ENCODE data around the gene AK8. TPM values are rescaled to one million over a fixed set of nuclear protein-coding genes. Genes with fewer than 3 reads are reported as not detected.

The AK8 gene
- total and polyA plus RNA-seq, 4 donors, result 2.3 to 5.3 (median 3.9) TPM

- Histone ChIP-seq H3K4me3 (ENCODE audit: low read depth, low read length) (no peak overlapping the region), H3K27ac (ENCODE audit: low read depth, low read length) (no peak overlapping the region), H3K36me3 (ENCODE audit: control insufficient read depth, insufficient read depth, low read length) (peaks cover 16% of the 10 kb centered on the region), H3K4me1 (ENCODE audit: control insufficient read depth, insufficient read depth, low read length) (peaks cover 18% of the 10 kb centered on the region), H3K9me3 (ENCODE audit: control insufficient read depth, insufficient read depth, low read length) (no peaks in the 10 kb centered on the region), H3K27me3 (ENCODE audit: control insufficient read depth, insufficient read depth, low read length) (no peaks in the 10 kb centered on the region)
- WGBS (ENCODE audit: insufficient coverage), result 81% methylated on average over 16 of the region's 18 CpGs
- no peak for DNase-seq (ENCODE audit: low read depth in 4 of 6, low spot score in 6 of 6)
Observed at GRCh38 chr9:132823370-132824145, 54.5 kb downstream of the AK8 start.

DNA sequence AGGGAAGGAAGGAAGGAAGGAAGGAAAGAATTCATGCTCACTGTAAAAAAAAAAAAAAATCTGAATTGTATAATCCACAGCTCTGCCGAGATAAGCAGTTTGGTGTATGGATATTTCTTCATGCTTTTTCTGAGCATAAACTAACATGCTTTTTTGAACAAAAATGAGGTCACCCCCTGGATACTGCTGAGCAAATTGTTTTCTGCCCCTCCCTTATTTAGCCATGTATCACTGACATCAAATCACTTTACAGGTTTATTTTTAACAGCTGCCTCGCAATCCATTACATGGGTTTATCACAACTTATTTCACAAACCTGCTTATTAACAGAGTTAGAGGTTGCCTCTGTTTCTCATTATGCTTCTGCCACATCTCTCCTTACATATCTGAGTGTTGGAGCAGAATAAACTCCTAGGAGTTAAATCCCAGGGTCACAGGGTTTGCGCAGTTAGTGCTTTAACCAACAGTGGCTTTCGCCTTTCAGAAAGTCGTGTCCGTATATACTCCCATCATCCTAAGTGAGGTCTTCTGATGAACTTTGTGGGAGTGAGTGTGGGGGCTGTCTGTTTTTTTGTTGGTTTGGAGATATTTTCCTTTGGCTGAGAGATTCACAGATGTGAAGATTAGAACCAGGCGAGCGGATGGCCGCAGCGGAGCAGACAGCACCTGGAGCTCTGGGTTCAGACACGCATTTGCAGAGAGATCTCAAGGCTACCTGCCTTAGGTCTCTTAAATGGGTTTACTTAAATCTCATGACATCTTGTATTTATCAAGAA is 57.7 kb downstream of the AK8 start:
- DNase-seq (ENCODE audit: low read depth in 4 of 6, low spot score in 6 of 6), result no peak
- H3K36me3 ChIP-seq (ENCODE audit: control insufficient read depth, insufficient read depth, low read length), result peaks cover 5% of the 10 kb centered on the region
- peaks cover 10% of the 10 kb centered on the region for H3K4me1 ChIP-seq (ENCODE audit: control insufficient read depth, insufficient read depth, low read length)
- H3K27ac ChIP-seq (ENCODE audit: low read depth, low read length), result no peak overlapping the region
- no peaks in the 10 kb centered on the region for H3K27me3 ChIP-seq (ENCODE audit: control insufficient read depth, insufficient read depth, low read length)
- peaks cover 2% of the 10 kb centered on the region for H3K9me3 ChIP-seq (ENCODE audit: control insufficient read depth, insufficient read depth, low read length)
- H3K4me3 ChIP-seq (ENCODE audit: low read depth, low read length), result no peak overlapping the region
- WGBS (ENCODE audit: insufficient coverage), result no CpG with 5 or more reads among the region's 11 CpGs

DNA sequence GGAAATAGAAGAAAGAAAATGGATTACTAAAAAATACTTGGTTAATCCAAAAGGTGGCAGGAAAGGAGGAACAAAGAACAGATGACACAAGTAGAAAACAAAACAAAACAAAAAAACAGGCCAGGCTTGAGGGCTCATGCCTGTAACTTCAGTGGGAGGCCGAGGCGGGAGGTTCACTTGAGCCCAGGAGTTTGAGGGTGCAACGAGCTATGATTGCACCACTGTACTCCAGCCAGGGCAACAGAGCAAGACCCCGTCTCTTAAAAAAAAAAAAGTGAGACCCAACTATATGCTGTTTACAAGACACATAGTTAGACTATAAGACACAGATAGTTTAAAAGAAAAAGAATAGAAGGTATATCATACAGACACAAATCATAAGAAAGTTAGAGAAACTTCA is 59.5 kb downstream of the AK8 start:
- WGBS (ENCODE audit: insufficient coverage), result 87% methylated on average over 3 of the region's 4 CpGs
- H3K27ac ChIP-seq (ENCODE audit: low read depth, low read length), result no peak overlapping the region
- no peaks in the 10 kb centered on the region for H3K27me3 ChIP-seq (ENCODE audit: control insufficient read depth, insufficient read depth, low read length)
- DNase-seq (ENCODE audit: low read depth in 4 of 6, low spot score in 6 of 6), result no peak
- H3K9me3 ChIP-seq (ENCODE audit: control insufficient read depth, insufficient read depth, low read length), result peaks cover 2% of the 10 kb centered on the region
- peaks cover 2% of the 10 kb centered on the region for H3K4me1 ChIP-seq (ENCODE audit: control insufficient read depth, insufficient read depth, low read length)
- H3K36me3 ChIP-seq (ENCODE audit: control insufficient read depth, insufficient read depth, low read length), result peaks cover 2% of the 10 kb centered on the region
- no peak overlapping the region for H3K4me3 ChIP-seq (ENCODE audit: low read depth, low read length)

- no peak overlapping the region for H3K27ac ChIP-seq (ENCODE audit: low read depth, low read length)
- DNase-seq (ENCODE audit: low read depth in 4 of 6, low spot score in 6 of 6), result no peak
- no peaks in the 10 kb centered on the region for H3K4me1 ChIP-seq (ENCODE audit: control insufficient read depth, insufficient read depth, low read length)
- no peak overlapping the region for H3K4me3 ChIP-seq (ENCODE audit: low read depth, low read length)
- WGBS (ENCODE audit: insufficient coverage), result 66% methylated on average over 13 of the region's 14 CpGs
- peaks cover 2% of the 10 kb centered on the region for H3K9me3 ChIP-seq (ENCODE audit: control insufficient read depth, insufficient read depth, low read length)
- no peaks in the 10 kb centered on the region for H3K27me3 ChIP-seq (ENCODE audit: control insufficient read depth, insufficient read depth, low read length)
- H3K36me3 ChIP-seq (ENCODE audit: control insufficient read depth, insufficient read depth, low read length), result peaks cover 6% of the 10 kb centered on the region
Observed at GRCh38 chr9:132814937-132815336, 63.1 kb downstream of the AK8 start.

DNA sequence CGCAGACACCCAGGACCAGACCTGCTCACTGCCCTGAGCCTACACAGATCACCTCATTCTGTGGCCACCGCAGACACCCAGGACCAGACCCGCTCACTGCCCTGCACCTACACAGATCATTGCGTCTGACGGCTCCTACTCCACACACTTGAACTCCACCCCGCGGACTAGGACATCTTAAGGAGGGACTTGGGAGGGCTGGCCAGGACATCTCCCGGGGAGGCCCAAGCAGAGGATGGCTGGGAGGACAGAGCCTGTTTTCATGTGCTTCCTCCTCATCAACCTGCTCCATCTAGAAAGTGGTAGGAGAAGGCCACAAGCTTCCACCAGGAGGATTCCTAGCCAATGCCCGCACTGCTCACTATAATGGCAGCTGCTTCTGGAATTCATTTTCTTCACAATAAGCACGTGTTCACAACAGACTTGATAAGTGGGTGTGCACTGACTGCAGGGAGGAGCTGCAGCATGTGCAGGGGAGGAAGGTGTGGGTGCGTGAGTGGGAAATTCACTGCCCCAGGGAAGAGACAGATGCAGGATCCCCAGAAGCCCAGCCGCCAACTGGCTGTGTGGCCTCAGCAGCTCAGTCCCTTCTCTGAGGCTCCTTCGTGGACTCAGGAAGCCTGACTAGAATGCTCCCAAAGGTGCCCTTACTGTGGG is 64.8 kb downstream of the AK8 start:
- Histone ChIP-seq H3K4me3 (ENCODE audit: low read depth, low read length) (no peak overlapping the region), H3K27ac (ENCODE audit: low read depth, low read length) (no peak overlapping the region), H3K36me3 (ENCODE audit: control insufficient read depth, insufficient read depth, low read length) (peaks cover 6% of the 10 kb centered on the region), H3K4me1 (ENCODE audit: control insufficient read depth, insufficient read depth, low read length) (peaks cover 8% of the 10 kb centered on the region), H3K27me3 (ENCODE audit: control insufficient read depth, insufficient read depth, low read length) (no peaks in the 10 kb centered on the region), H3K9me3 (ENCODE audit: control insufficient read depth, insufficient read depth, low read length) (peaks cover 2% of the 10 kb centered on the region)
- DNase-seq (ENCODE audit: low read depth in 4 of 6, low spot score in 6 of 6), result no peak
- WGBS (ENCODE audit: insufficient coverage), result 89% methylated on average over 3 of the region's 13 CpGs

- Histone ChIP-seq H3K4me1 (ENCODE audit: control insufficient read depth, insufficient read depth, low read length) (peaks cover 8% of the 10 kb centered on the region), H3K27me3 (ENCODE audit: control insufficient read depth, insufficient read depth, low read length) (no peaks in the 10 kb centered on the region), H3K27ac (ENCODE audit: low read depth, low read length) (no peak overlapping the region), H3K4me3 (ENCODE audit: low read depth, low read length) (no peak overlapping the region), H3K9me3 (ENCODE audit: control insufficient read depth, insufficient read depth, low read length) (peaks cover under 1% of the 10 kb centered on the region), H3K36me3 (ENCODE audit: control insufficient read depth, insufficient read depth, low read length) (peaks cover 6% of the 10 kb centered on the region)
- no peak for DNase-seq (ENCODE audit: low read depth in 4 of 6, low spot score in 6 of 6)
- 100% methylated on average over 4 of the region's 6 CpGs for WGBS (ENCODE audit: insufficient coverage)
Observed at GRCh38 chr9:132811985-132812384, 66.1 kb downstream of the AK8 start.

GRCh38 chr9:132810314-132810713 is 67.8 kb downstream of the AK8 start:
- no CpG with 5 or more reads among the region's 11 CpGs for WGBS (ENCODE audit: insufficient coverage)

DNA sequence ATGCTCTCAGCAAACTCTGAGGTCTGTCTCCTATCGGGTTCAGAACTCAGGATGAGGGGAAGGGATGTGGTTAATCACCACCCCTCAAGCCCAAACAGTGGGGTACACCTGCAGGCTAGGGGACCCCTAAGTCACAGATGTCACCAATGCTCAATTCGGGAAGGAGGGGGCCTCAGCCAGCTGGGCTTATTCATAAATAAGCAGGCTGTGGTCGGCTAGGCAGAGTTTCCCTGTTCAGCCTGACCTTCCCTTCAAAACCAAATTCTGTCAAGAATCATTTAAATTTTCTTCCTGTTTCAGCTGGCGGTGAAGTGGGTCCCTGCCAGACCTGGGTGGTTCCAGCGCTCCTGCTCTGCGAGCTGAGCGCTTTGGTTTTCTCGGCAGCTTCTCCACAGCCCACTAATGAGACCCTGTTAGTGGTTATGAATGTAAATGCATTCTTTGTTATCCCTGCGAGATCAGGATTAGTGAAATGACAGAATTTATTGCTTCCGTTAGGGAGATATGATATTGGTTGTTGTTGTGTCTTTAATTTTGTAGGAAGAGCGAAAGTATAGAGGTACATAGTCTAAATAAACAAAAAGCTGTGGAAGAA is 68.3 kb downstream of the AK8 start:
- no peak overlapping the region for H3K4me3 ChIP-seq (ENCODE audit: low read depth, low read length)
- DNase-seq (ENCODE audit: low read depth in 4 of 6, low spot score in 6 of 6), result peak in 1 of 6 donors; percentile 74
- no peaks in the 10 kb centered on the region for H3K27me3 ChIP-seq (ENCODE audit: control insufficient read depth, insufficient read depth, low read length)
- 60% methylated on average over 6 of the region's 11 CpGs for WGBS (ENCODE audit: insufficient coverage)
- H3K4me1 ChIP-seq (ENCODE audit: control insufficient read depth, insufficient read depth, low read length), result peaks cover 13% of the 10 kb centered on the region
- no peak overlapping the region for H3K27ac ChIP-seq (ENCODE audit: low read depth, low read length)
- no peaks in the 10 kb centered on the region for H3K9me3 ChIP-seq (ENCODE audit: control insufficient read depth, insufficient read depth, low read length)
- peaks cover 5% of the 10 kb centered on the region for H3K36me3 ChIP-seq (ENCODE audit: control insufficient read depth, insufficient read depth, low read length)

More at GRCh38 chr9:132810314-132810713, 67.8 kb downstream of the AK8 start:
- no peak for DNase-seq (ENCODE audit: low read depth in 4 of 6, low spot score in 6 of 6)
- H3K27ac ChIP-seq (ENCODE audit: low read depth, low read length), result no peak overlapping the region
- H3K36me3 ChIP-seq (ENCODE audit: control insufficient read depth, insufficient read depth, low read length), result peaks cover 6% of the 10 kb centered on the region
- no peaks in the 10 kb centered on the region for H3K27me3 ChIP-seq (ENCODE audit: control insufficient read depth, insufficient read depth, low read length)
- H3K4me1 ChIP-seq (ENCODE audit: control insufficient read depth, insufficient read depth, low read length), result peaks cover 8% of the 10 kb centered on the region
- H3K9me3 ChIP-seq (ENCODE audit: control insufficient read depth, insufficient read depth, low read length), result no peaks in the 10 kb centered on the region
- no peak overlapping the region for H3K4me3 ChIP-seq (ENCODE audit: low read depth, low read length)

GRCh38 chr9:132808645-132809044 is 69.4 kb downstream of the AK8 start:
- no peaks in the 10 kb centered on the region for H3K9me3 ChIP-seq (ENCODE audit: control insufficient read depth, insufficient read depth, low read length)
- WGBS (ENCODE audit: insufficient coverage), result 95% methylated on average over 5 of the region's 6 CpGs
- no peak for DNase-seq (ENCODE audit: low read depth in 4 of 6, low spot score in 6 of 6)
- no peak overlapping the region for H3K27ac ChIP-seq (ENCODE audit: low read depth, low read length)
- H3K27me3 ChIP-seq (ENCODE audit: control insufficient read depth, insufficient read depth, low read length), result no peaks in the 10 kb centered on the region
- H3K4me3 ChIP-seq (ENCODE audit: low read depth, low read length), result no peak overlapping the region
- H3K36me3 ChIP-seq (ENCODE audit: control insufficient read depth, insufficient read depth, low read length), result peaks cover 7% of the 10 kb centered on the region
- H3K4me1 ChIP-seq (ENCODE audit: control insufficient read depth, insufficient read depth, low read length), result peaks cover 15% of the 10 kb centered on the region
